Effector memory CD4-positive, alpha-beta T cell (primary cell): Measurements from ENCODE around the gene SPACA5.
"Not testable (repeated sequence)": the region's sequence is repeated elsewhere in the genome, so short reads cannot be mapped to it uniquely, and the experiment has no call there.

ENCODE experiments used
- DNase-seq, 3 donors: peaks; one replicate each; pipeline ENCODE4 v3.0.0-alpha.2; 2020
- H3K27ac ChIP-seq: 2 replicates; pipeline ENCODE4 v1.7.0; 2013; ENCODE audit warnings: mild to moderate bottlenecking, low read length, moderate library complexity; ENCODE audit not compliant: insufficient read depth, poor library complexity, severe bottlenecking
- H3K27me3 ChIP-seq: replicated peaks from 2 replicates; pipeline ENCODE4 v1.7.0; 2013; ENCODE audit warnings: mild to moderate bottlenecking, low read length; ENCODE audit not compliant: insufficient read depth, control insufficient read depth, poor library complexity, severe bottlenecking
- H3K36me3 ChIP-seq: 2 replicates; pipeline ENCODE4 v1.7.0; 2013; ENCODE audit warnings: mild to moderate bottlenecking, low read length, moderate library complexity; ENCODE audit not compliant: control insufficient read depth, insufficient read depth
- H3K4me1 ChIP-seq: 2 replicates; pipeline ENCODE4 v1.7.0; 2013; ENCODE audit warnings: low read length, mild to moderate bottlenecking; ENCODE audit not compliant: control insufficient read depth, insufficient read depth, poor library complexity, severe bottlenecking
- H3K4me3 ChIP-seq: 2 replicates; pipeline ENCODE4 v1.7.0; 2013; ENCODE audit warnings: low read length, low read depth, mild to moderate bottlenecking; ENCODE audit not compliant: insufficient read depth, poor library complexity, severe bottlenecking
- H3K9me3 ChIP-seq: 2 replicates; pipeline ENCODE4 v1.7.0; 2013; ENCODE audit warnings: mild to moderate bottlenecking, low read length, moderate library complexity; ENCODE audit not compliant: control insufficient read depth
- total RNA-seq, 3 donors: gene quantifications; one replicate each; lab custom pipeline; 2026; lab: John Stamatoyannopoulos, UW

SPACA5 gene
- 0 reads per million in 3 donors for total RNA-seq

GRCh38 chrX:48006688-48007087 lies at the start of gene SPACA5:
TSS of gene SPACA5 (plus strand) at chrX:48006988. CDS start at chrX:48007803, 815 bp downstream.
- not testable (repeated sequence) for H3K4me1 ChIP-seq, H3K36me3 ChIP-seq, H3K27ac ChIP-seq, H3K4me3 ChIP-seq, H3K9me3 ChIP-seq, H3K27me3 ChIP-seq, DNase-seq

GRCh38 chrX:47958206-47958605 lies 48.6 kb upstream of the SPACA5 start:
- not testable (repeated sequence) for H3K27me3 ChIP-seq, H3K4me3 ChIP-seq, H3K4me1 ChIP-seq, H3K9me3 ChIP-seq, DNase-seq, H3K36me3 ChIP-seq, H3K27ac ChIP-seq

- Histone ChIP-seq H3K27me3 (no peaks in the 10 kb centered on the region), H3K36me3 (no peaks in the 10 kb centered on the region), H3K4me1 (no peaks in the 10 kb centered on the region), H3K4me3 (no peak overlapping the region), H3K9me3 (no peaks in the 10 kb centered on the region), H3K27ac (no peak overlapping the region)
- no peak for DNase-seq
Measured at GRCh38 chrX:47958761-47959342, 47.9 kb upstream of the SPACA5 start.

- Histone ChIP-seq H3K4me1 (no peaks in the 10 kb centered on the region), H3K27ac (no peak overlapping the region), H3K36me3 (no peaks in the 10 kb centered on the region), H3K9me3 (no peaks in the 10 kb centered on the region), H3K4me3 (no peak overlapping the region), H3K27me3 (no peaks in the 10 kb centered on the region)
- no peak for DNase-seq
Measured at GRCh38 chrX:47960406-47960805, 46.4 kb upstream of the SPACA5 start.

- not testable (repeated sequence) for H3K27ac ChIP-seq, H3K4me3 ChIP-seq, H3K4me1 ChIP-seq, H3K36me3 ChIP-seq, DNase-seq, H3K27me3 ChIP-seq, H3K9me3 ChIP-seq
Measured at GRCh38 chrX:47961830-47962229, 45.0 kb upstream of the SPACA5 start.

- H3K4me1 ChIP-seq, H3K36me3 ChIP-seq, DNase-seq, H3K27ac ChIP-seq, H3K27me3 ChIP-seq, H3K9me3 ChIP-seq, H3K4me3 ChIP-seq: not testable (repeated sequence)
Measured at GRCh38 chrX:47965526-47965925, 41.3 kb upstream of the SPACA5 start.

- Histone ChIP-seq H3K36me3 (peaks cover 13% of the 10 kb centered on the region), H3K27me3 (no peaks in the 10 kb centered on the region), H3K4me3 (no peak overlapping the region), H3K9me3 (peaks cover 26% of the 10 kb centered on the region), H3K4me1 (no peaks in the 10 kb centered on the region), H3K27ac (no peak overlapping the region)
- no peak for DNase-seq
Measured at GRCh38 chrX:47973235-47973634, 33.6 kb upstream of the SPACA5 start.

- Histone ChIP-seq H3K4me1 (no peaks in the 10 kb centered on the region), H3K9me3 (peaks cover 35% of the 10 kb centered on the region), H3K36me3 (peaks cover 43% of the 10 kb centered on the region), H3K27ac (no peak overlapping the region), H3K4me3 (no peak overlapping the region), H3K27me3 (no peaks in the 10 kb centered on the region)
- no peak for DNase-seq
Measured at GRCh38 chrX:47976254-47977151, 30.3 kb upstream of the SPACA5 start.

- Histone ChIP-seq H3K27me3 (no peaks in the 10 kb centered on the region), H3K27ac (no peak overlapping the region), H3K4me3 (no peak overlapping the region), H3K9me3 (no peaks in the 10 kb centered on the region), H3K36me3 (peaks cover 3% of the 10 kb centered on the region), H3K4me1 (no peaks in the 10 kb centered on the region)
- DNase-seq, result no peak
Measured at GRCh38 chrX:47991263-47992094, 15.3 kb upstream of the SPACA5 start.

GRCh38 chrX:47992095-47992380 lies 14.8 kb upstream of the SPACA5 start:
- no peaks in the 10 kb centered on the region for H3K27me3 ChIP-seq
- no peak overlapping the region for H3K27ac ChIP-seq
- no peaks in the 10 kb centered on the region for H3K4me1 ChIP-seq
- H3K9me3 ChIP-seq, result no peaks in the 10 kb centered on the region
- DNase-seq, result no peak
- no peak overlapping the region for H3K4me3 ChIP-seq
- H3K36me3 ChIP-seq, result peaks cover 3% of the 10 kb centered on the region
